HL-60 (cell line): Measurements from ENCODE around the gene D2HGDH.

ENCODE experiments used
- DNase-seq, 2 experiments: peaks; one replicate each; pipeline ENCODE4 v3.0.0-alpha.2; 2010 to 2020; ENCODE audit warnings: low read depth in 1 of 2, low spot score in 1 of 2
- H3K27ac ChIP-seq: fragments of 250-450 bp; sonication (Bioruptor Pico); replicated peaks from 2 replicates; pipeline ENCODE4 v1.5.1; 2020; ENCODE audit warnings: mild to moderate bottlenecking, moderate library complexity
- H3K27me3 ChIP-seq: fragments of 250-450 bp; sonication (Bioruptor Pico); 2 replicates; pipeline ENCODE4 v1.5.1; 2021; ENCODE audit warnings: mild to moderate bottlenecking, moderate library complexity; ENCODE audit not compliant: insufficient read depth, poor library complexity, severe bottlenecking
- H3K4me3 ChIP-seq: replicated peaks from 2 replicates; pipeline ENCODE4 v1.5.1; 2011; ENCODE audit warnings: mild to moderate bottlenecking, control low read depth, low read length; ENCODE audit not compliant: insufficient read depth
- CTCF ChIP-seq: IDR thresholded peaks from one replicate; pipeline ENCODE4 v1.5.1; 2011; ENCODE audit warnings: low read length, control low read depth, inconsistent platforms; ENCODE audit not compliant: insufficient read depth
- GABPA ChIP-seq: IDR thresholded peaks from 2 replicates; pipeline ENCODE4 v1.6.1; 2012; ENCODE audit warnings: low read depth
- POLR2AphosphoS5 ChIP-seq: IDR thresholded peaks from 2 replicates; pipeline ENCODE4 v1.6.1; 2012; ENCODE audit warnings: low read depth
- REST ChIP-seq: IDR thresholded peaks from 2 replicates; pipeline ENCODE4 v1.6.1; 2012; ENCODE audit warnings: low read depth; ENCODE audit not compliant: insufficient replicate concordance
- SPI1 ChIP-seq: IDR thresholded peaks from 2 replicates; pipeline ENCODE4 v1.6.1; 2012; ENCODE audit warnings: low read depth, mild to moderate bottlenecking, borderline replicate concordance

The D2HGDH gene

DNA sequence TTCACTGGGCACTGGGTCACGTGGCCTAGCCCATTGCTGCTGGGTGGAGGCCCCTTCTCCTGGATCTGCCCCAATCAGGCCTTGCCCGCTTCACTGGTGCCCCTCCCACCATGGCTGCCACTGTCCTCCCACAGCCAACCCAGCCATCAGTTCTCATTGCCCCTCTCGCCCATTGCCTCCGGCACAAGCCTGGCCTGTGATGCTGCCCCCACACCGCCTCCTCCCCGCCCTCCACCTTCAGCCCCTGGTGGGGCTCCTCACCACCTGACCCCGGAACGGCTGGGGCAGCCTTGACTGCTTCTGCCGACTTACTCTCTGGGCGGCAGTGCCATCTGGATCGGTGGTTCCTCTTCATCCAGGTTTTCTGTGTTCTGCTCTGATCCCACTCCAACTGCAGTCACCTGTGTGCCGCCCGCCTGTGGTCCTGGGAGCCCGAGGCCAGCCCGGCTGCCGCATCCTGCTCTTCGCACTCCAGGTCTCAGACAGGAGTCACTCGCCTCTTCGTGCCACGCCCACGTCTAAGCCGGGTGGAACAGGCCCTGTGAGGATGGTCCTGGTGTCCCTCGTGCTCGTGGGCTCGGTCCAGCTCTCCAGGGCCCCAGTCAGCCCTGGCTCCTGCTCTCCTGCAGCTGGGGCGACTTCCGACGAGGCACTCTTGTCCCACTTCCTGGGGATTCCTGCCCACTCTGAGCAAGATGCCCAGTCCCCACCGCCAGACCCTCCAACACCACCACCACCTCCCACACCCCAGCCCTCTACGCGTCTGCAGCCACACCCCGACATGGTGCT, 14.2 kb downstream of the D2HGDH start:
- no peak for DNase-seq
- H3K27me3 ChIP-seq: no peaks in the 10 kb centered on the region
- no peak overlapping the region for H3K4me3 ChIP-seq
- H3K27ac ChIP-seq: no peak overlapping the region
- TF ChIP-seq CTCF: no peak
- no peak for TF ChIP-seq SPI1
- no peak for TF ChIP-seq REST
- TF ChIP-seq GABPA: no peak
- TF ChIP-seq POLR2AphosphoS5: no peak

- TF ChIP-seq GABPA (no peak), CTCF (no peak), REST (no peak), POLR2AphosphoS5 (no peak), SPI1 (no peak)
- Histone ChIP-seq H3K27ac (no peak overlapping the region), H3K27me3 (no peaks in the 10 kb centered on the region), H3K4me3 (no peak overlapping the region)
- no peak for DNase-seq
Observed at GRCh38 chr2:241750076-241750840, 15.8 kb downstream of the D2HGDH start.

GRCh38 chr2:241751152-241751551, 16.7 kb downstream of the D2HGDH start:
- H3K4me3 ChIP-seq: no peak overlapping the region
- no peaks in the 10 kb centered on the region for H3K27me3 ChIP-seq
- no peak overlapping the region for H3K27ac ChIP-seq
- TF ChIP-seq SPI1 (no peak), CTCF (no peak), POLR2AphosphoS5 (no peak), GABPA (no peak), REST (no peak)
- DNase-seq: no peak
